ENCODE data around the gene NOS1AP. TPM values are rescaled to one million over a fixed set of nuclear protein-coding genes. Genes with fewer than 3 reads are reported as not detected.

The NOS1AP gene
- total RNA-seq, 4 donors from 2014 or later, result 0.31 to 12.7 (median 1.7) TPM

DNA sequence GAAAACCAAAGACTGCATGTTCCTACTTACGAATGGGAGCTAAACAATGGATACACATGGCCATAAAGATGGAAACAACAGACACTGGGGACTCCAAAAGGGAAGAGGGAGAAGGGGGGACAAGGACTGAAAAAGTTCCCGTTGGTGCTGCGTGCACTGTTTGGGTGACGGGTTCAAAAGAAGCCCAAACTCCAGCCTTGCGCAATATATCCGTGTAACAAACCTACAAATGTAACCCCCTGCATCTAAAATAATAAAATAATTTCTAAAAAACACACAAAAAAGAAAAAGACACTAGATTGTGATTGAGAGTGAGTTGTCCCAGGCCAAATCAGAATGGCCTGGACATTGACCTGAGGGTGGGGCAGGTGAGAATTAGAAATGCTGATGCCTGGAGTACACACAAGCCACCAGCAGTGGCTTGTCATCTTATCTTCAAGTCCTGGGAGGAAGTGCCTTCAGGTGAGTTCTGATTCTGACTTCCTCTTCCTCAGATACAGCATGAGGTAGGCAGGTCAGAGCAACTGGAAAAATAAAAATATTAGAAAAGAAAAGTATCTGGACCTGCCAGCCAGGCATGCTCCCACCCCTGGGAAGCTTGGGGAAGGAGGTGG is 252.4 kb downstream of the NOS1AP start:
- intact Hi-C loops (cut with DNase I), result no loop called here

GRCh38 chr1:162323023-162323422 is 253.5 kb downstream of the NOS1AP start:
- Histone ChIP-seq H3K27me3 (no peaks in the 10 kb centered on the region), H3K27ac (no peak overlapping the region), H3K9me3 (no peaks in the 10 kb centered on the region), H3K36me3 (no peaks in the 10 kb centered on the region), H3K4me1 (peaks cover 0 to 14% (median 3%) of the 10 kb centered on the region in 3 donors), H3K4me3 (no peak overlapping the region)
- no peak for DNase-seq
- TF ChIP-seq POLR2A (IDR thresholded peaks at IDR 0.05), result no peak
- TF ChIP-seq, protein P1, sequence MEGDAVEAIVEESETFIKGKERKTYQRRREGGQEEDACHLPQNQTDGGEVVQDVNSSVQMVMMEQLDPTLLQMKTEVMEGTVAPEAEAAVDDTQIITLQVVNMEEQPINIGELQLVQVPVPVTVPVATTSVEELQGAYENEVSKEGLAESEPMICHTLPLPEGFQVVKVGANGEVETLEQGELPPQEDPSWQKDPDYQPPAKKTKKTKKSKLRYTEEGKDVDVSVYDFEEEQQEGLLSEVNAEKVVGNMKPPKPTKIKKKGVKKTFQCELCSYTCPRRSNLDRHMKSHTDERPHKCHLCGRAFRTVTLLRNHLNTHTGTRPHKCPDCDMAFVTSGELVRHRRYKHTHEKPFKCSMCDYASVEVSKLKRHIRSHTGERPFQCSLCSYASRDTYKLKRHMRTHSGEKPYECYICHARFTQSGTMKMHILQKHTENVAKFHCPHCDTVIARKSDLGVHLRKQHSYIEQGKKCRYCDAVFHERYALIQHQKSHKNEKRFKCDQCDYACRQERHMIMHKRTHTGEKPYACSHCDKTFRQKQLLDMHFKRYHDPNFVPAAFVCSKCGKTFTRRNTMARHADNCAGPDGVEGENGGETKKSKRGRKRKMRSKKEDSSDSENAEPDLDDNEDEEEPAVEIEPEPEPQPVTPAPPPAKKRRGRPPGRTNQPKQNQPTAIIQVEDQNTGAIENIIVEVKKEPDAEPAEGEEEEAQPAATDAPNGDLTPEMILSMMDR (IDR thresholded peaks at IDR 0.05), result no peak
- intact Hi-C loops (cut with DNase I), result no loop called here
- 82 to 84% methylated on average over 5 of the region's 5 CpGs for WGBS, 2 donors

More for the DNA sequence above, 252.4 kb downstream of the NOS1AP start:
- no peak for DNase-seq
- WGBS, 2 donors, result 86 to 89% methylated on average over 6 of the region's 6 CpGs
- H3K4me3 ChIP-seq, result no peak overlapping the region
- H3K27me3 ChIP-seq, result no peaks in the 10 kb centered on the region
- H3K9me3 ChIP-seq, result no peaks in the 10 kb centered on the region
- no peak overlapping the region for H3K27ac ChIP-seq
- no peaks in the 10 kb centered on the region for H3K36me3 ChIP-seq
- TF ChIP-seq POLR2A (IDR thresholded peaks at IDR 0.05), result no peak
- TF ChIP-seq, protein P1 (IDR thresholded peaks at IDR 0.05), result no peak
- H3K4me1 ChIP-seq, result peaks cover 0 to 14% (median 2%) of the 10 kb centered on the region in 3 donors

- no peaks in the 10 kb centered on the region for H3K9me3 ChIP-seq
- TF ChIP-seq, protein P1 (IDR thresholded peaks at IDR 0.05), result no peak
- TF ChIP-seq POLR2A (IDR thresholded peaks at IDR 0.05), result no peak
- no peak overlapping the region for H3K27ac ChIP-seq
- intact Hi-C loops (cut with DNase I), result no loop called here
- 78 to 86% methylated on average over 2 of the region's 2 CpGs for WGBS, 2 donors
- no peak for DNase-seq
- no peaks in the 10 kb centered on the region for H3K27me3 ChIP-seq
- H3K4me1 ChIP-seq, result peaks cover 0 to 11% (median 3%) of the 10 kb centered on the region in 3 donors
- H3K4me3 ChIP-seq, result no peak overlapping the region
- no peaks in the 10 kb centered on the region for H3K36me3 ChIP-seq
Observed at GRCh38 chr1:162324396-162324795, 254.9 kb downstream of the NOS1AP start.

GRCh38 chr1:162326559-162326958 is 257.1 kb downstream of the NOS1AP start:
- Histone ChIP-seq H3K36me3 (no peaks in the 10 kb centered on the region), H3K4me1 (peaks cover 0 to 3% (median 0%) of the 10 kb centered on the region in 3 donors), H3K4me3 (no peak overlapping the region), H3K9me3 (no peaks in the 10 kb centered on the region), H3K27ac (no peak overlapping the region), H3K27me3 (no peaks in the 10 kb centered on the region)
- no peak for DNase-seq
- TF ChIP-seq, protein P1 (IDR thresholded peaks at IDR 0.05), result no peak
- TF ChIP-seq POLR2A (IDR thresholded peaks at IDR 0.05), result no peak
- intact Hi-C loops (cut with DNase I), result no loop called here

DNA sequence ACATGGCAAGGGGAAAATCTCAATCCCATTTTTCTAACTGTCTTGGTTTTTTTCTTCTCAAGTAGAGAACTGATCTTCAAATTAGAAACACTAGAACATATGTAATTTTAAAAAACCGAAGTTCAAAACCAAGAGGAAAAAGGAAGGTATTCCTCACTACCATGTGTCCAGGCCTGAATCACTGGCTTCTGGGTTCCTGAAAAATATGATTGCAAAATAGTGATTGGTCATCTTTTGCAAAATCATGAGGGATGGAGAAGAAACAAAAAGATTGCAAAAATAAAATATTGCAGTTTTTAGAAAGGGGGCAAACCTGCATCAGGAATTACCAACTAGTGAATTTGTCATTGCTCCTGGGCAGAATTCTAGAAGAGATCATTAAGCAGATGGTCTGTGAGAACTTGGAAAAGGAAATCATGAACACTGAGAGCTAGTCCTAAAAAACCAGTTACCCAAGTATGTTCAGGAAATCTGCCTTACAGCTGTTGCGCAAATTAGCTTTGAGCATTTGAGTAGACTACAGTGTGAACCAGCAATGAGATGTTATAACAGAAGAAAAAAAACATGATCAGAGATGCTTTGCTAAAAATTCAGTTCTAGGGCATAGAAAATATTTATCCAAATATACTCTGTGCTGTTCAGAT is 257.8 kb downstream of the NOS1AP start:
- TF ChIP-seq POLR2A (IDR thresholded peaks at IDR 0.05), result no peak
- TF ChIP-seq, protein P1 (IDR thresholded peaks at IDR 0.05), result no peak
- Histone ChIP-seq H3K4me3 (no peak overlapping the region), H3K4me1 (peaks cover 0 to 3% (median 0%) of the 10 kb centered on the region in 3 donors), H3K27ac (no peak overlapping the region), H3K27me3 (no peaks in the 10 kb centered on the region), H3K9me3 (no peaks in the 10 kb centered on the region), H3K36me3 (no peaks in the 10 kb centered on the region)
- WGBS, 2 donors, result 73 to 82% methylated on average over 2 of the region's 2 CpGs
- intact Hi-C loops (cut with DNase I), result no loop called here
- no peak for DNase-seq
